K562 (cell line): ENCODE results near the gene NUB1.

Experiments used
- CTCF ChIP-seq, 3 experiments: IDR thresholded peaks in 2 of 3; conservative IDR thresholded peaks in 1 of 3; 2 replicates each; pipeline ENCODE4 v1.5.1; 2011 to 2012; ENCODE audit warnings: low read length in 3 of 3, mild to moderate bottlenecking in 3 of 3, control low read depth in 2 of 3, improper control_type of control experiment in 1 of 3, inconsistent platforms in 1 of 3, low read depth in 1 of 3, mixed read lengths in 1 of 3, moderate library complexity in 1 of 3; ENCODE audit not compliant: insufficient read depth in 2 of 3
- E2F6 ChIP-seq, 2 experiments: IDR thresholded peaks; 2 replicates each; pipeline ENCODE4 v1.6.1; 2011; ENCODE audit warnings: borderline replicate concordance in 1 of 2, control low read depth in 1 of 2, low read depth in 1 of 2, low read length in 1 of 2, mild to moderate bottlenecking in 1 of 2, mixed read lengths in 1 of 2, moderate library complexity in 1 of 2; ENCODE audit not compliant: insufficient read depth in 1 of 2, insufficient read length in 1 of 2, poor library complexity in 1 of 2, severe bottlenecking in 1 of 2; ENCODE audit errors: extremely low read depth in 1 of 2
- ESRRB ChIP-seq: fragments of 250-450 bp; sonication (Bioruptor Pico); IDR thresholded peaks from 2 replicates; pipeline ENCODE4 v1.5.0; 2020; ENCODE audit warnings: mild to moderate bottlenecking, moderate library complexity, borderline replicate concordance
- JUND ChIP-seq, 2 experiments: IDR thresholded peaks; 2 replicates in 1 of 2; 3 replicates in 1 of 2; pipeline ENCODE4 v1.6.1; 2011; ENCODE audit warnings: borderline replicate concordance in 2 of 2, low read depth in 2 of 2, low read length in 2 of 2, improper control_type of control experiment in 1 of 2, missing biosample characterization in 1 of 2, missing genetic modification characterization in 1 of 2, missing genetic modification reagents in 1 of 2
- MXD1 ChIP-seq: fragments of 250-450 bp; sonication (Bioruptor Pico); IDR thresholded peaks from 2 replicates; pipeline ENCODE4 v1.8.0; 2021; ENCODE audit warnings: borderline replicate concordance, mild to moderate bottlenecking, moderate library complexity; ENCODE audit not compliant: poor library complexity, severe bottlenecking
- PHB2 ChIP-seq: fragments of 450-650 bp; IDR thresholded peaks from 2 replicates; pipeline ENCODE4 v1.6.1; 2017; ENCODE audit warnings: low read depth
- ZBTB26 ChIP-seq: fragments of 450-650 bp; formaldehyde crosslinking; IDR thresholded peaks from 2 replicates; pipeline ENCODE4 v1.4.0; 2022; ENCODE audit warnings: missing genetic modification characterization
- ZNF274 ChIP-seq: IDR thresholded peaks from 2 replicates; pipeline ENCODE4 v1.6.1; 2011; ENCODE audit warnings: low read depth, mild to moderate bottlenecking, low read length, moderate library complexity, borderline replicate concordance

GRCh38 chr7:151311294-151311864 is 30.2 kb upstream of the NUB1 start:
- TF ChIP-seq JUND (IDR thresholded peaks at IDR 0.05; ENCODE audit: borderline replicate concordance, low read depth, low read length) (0 out of 2 replicates have a peak, but pooled peaks have one; percentile 4), JUND (tag; IDR thresholded peaks at IDR 0.05; ENCODE audit: borderline replicate concordance, low read depth, low read length) (no peak; the same call in 2 of the 3 replicates), ZBTB26 (CRISPR knock-in tag) (no peak), MXD1 (no peak), CTCF (IDR thresholded peaks at IDR 0.05 in 2 of 3, conservative IDR thresholded peaks at IDR 0.05 in 1 of 3; ENCODE audit: insufficient read depth in 2 of 3, low read depth in 1 of 3, low read length in 3 of 3) (peak; percentile 67 to 84 (median 78)), E2F6 (IDR thresholded peaks at IDR 0.05; ENCODE audit: borderline replicate concordance in 1 of 2, extremely low read depth in 1 of 2, insufficient read depth in 1 of 2, insufficient read length in 1 of 2, low read depth in 1 of 2, low read length in 1 of 2, poor library complexity in 1 of 2, severe bottlenecking in 1 of 2) (no peak), ZNF274 (no peak), PHB2 (no peak), ESRRB (no peak)
